K562 (cell line): ENCODE data around the gene DTHD1. TPM values are rescaled to one million over a fixed set of nuclear protein-coding genes. Genes with fewer than 3 reads are reported as not detected.

Experiments used
- ATAC-seq: fragments of 200-7000 bp; cut with Tn5 transposase; 3 replicates; pipeline ENCODE4 v1.9.1; 2020; ENCODE audit warnings: moderate library complexity
- BruUV-seq: library from RNA; stranded (reverse); fragments of 400-500 nt; replicated peaks from 2 replicates; lab custom pipeline; 2021; lab: Mats Ljungman, UMichigan
- CTCF ChIA-PET: fragments of 300-600 bp; formaldehyde crosslinking; extraction: SDS; loops from one replicate; lab custom pipeline; 2021; ENCODE audit warnings: low intra/inter-chr PET ratio; lab: Yijun Ruan, JAX
- POLR2A ChIA-PET: fragments of 300-600, 350-650 bp; sonication (Branson Sonifier 250); formaldehyde crosslinking; extraction: SDS; loops from one replicate; lab custom pipeline; 2021; ENCODE audit warnings: antibody characterized with exemption, inconsistent platforms; lab: Yijun Ruan, JAX
- DNase-seq, 4 experiments: peaks; one replicate each; pipeline versions ENCODE4 v3.0.0 to v3.0.0-alpha.2; 2011 to 2018; ENCODE audit warnings: low spot score in 3 of 4, mixed read lengths in 3 of 4; ENCODE audit errors: extremely low read depth in 1 of 4
- FAIRE-seq: peaks from 2 replicates; lab custom pipeline; 2011; peaks lifted over from hg19 to GRCh38; lab: Jason Lieb, UNC
- H2AFZ ChIP-seq: 2 replicates; pipeline ENCODE4 v1.6.0; 2011; ENCODE audit warnings: low read depth, low read length, control low read depth, inconsistent platforms
- H3K27ac ChIP-seq: fragments of 200-600 bp; 3 replicates; pipeline ENCODE4 v1.8.0; 2011; ENCODE audit warnings: low read depth, mild to moderate bottlenecking, control low read depth, inconsistent platforms, low read length, moderate library complexity, mixed read lengths; ENCODE audit errors: extremely low read depth
- H3K27me3 ChIP-seq, 2 experiments: fragments of 300-600 bp in 1 of 2; 2 replicates in 1 of 2; 3 replicates in 1 of 2; pipeline versions ENCODE4 v1.6.0 to v1.8.0; 2011; ENCODE audit warnings: inconsistent platforms in 2 of 2, low read length in 2 of 2, mild to moderate bottlenecking in 1 of 2, mixed read lengths in 1 of 2, moderate library complexity in 1 of 2; ENCODE audit not compliant: control insufficient read depth in 2 of 2, insufficient read depth in 2 of 2
- H3K36me3 ChIP-seq: fragments of 300-600 bp; 3 replicates; pipeline ENCODE4 v1.8.0; 2011; ENCODE audit warnings: mild to moderate bottlenecking, low read length, inconsistent platforms; ENCODE audit not compliant: control insufficient read depth, insufficient read depth
- H3K4me1 ChIP-seq, 2 experiments: fragments of 200-600 bp in 1 of 2; replicated peaks in 1 of 2; 2 replicates in 1 of 2; 3 replicates in 1 of 2; pipeline versions ENCODE4 v1.5.1 to v1.8.0; 2011; ENCODE audit warnings: inconsistent platforms in 2 of 2, low read length in 2 of 2, mild to moderate bottlenecking in 1 of 2, mixed read lengths in 1 of 2, moderate library complexity in 1 of 2; ENCODE audit not compliant: control insufficient read depth in 2 of 2, insufficient read depth in 2 of 2
- H3K4me2 ChIP-seq: 2 replicates; pipeline ENCODE4 v1.6.1; 2011; ENCODE audit warnings: low read length, control low read depth, inconsistent platforms, mixed read lengths; ENCODE audit not compliant: insufficient read depth
- H3K4me3 ChIP-seq: fragments of 200-600 bp; sonication (generic), shearing (Covaris generic); 2 replicates; pipeline ENCODE4 v1.5.1; 2016; ENCODE audit warnings: control low read depth, inconsistent platforms
- H3K79me2 ChIP-seq: fragments of 200-600 bp; 3 replicates; pipeline ENCODE4 v1.8.0; 2011; ENCODE audit warnings: low read length, inconsistent platforms; ENCODE audit not compliant: control insufficient read depth, insufficient read depth
- H3K9ac ChIP-seq, 2 experiments: 2 replicates each; pipeline versions ENCODE4 v1.6.0 to v1.6.1; 2011; ENCODE audit warnings: low read depth in 2 of 2, low read length in 2 of 2, control low read depth in 1 of 2, inconsistent platforms in 1 of 2, mild to moderate bottlenecking in 1 of 2, mixed read lengths in 1 of 2; ENCODE audit not compliant: insufficient read depth in 1 of 2
- H3K9me1 ChIP-seq: one replicate; pipeline ENCODE4 v1.6.0; 2011; ENCODE audit warnings: inconsistent platforms, mild to moderate bottlenecking, low read length, moderate library complexity; ENCODE audit not compliant: control insufficient read depth, insufficient read depth
- H3K9me3 ChIP-seq: replicated peaks from 2 replicates; pipeline ENCODE4 v1.5.1; 2011; ENCODE audit warnings: low read depth, low read length, inconsistent platforms; ENCODE audit not compliant: control insufficient read depth, insufficient read depth
- H4K20me1 ChIP-seq: replicated peaks from 2 replicates; pipeline ENCODE4 v1.6.1; 2011; ENCODE audit warnings: low read length, inconsistent platforms, mixed read lengths; ENCODE audit not compliant: control insufficient read depth, insufficient read depth
- ARNT ChIP-seq, 2 experiments: fragments of 450-650 bp; IDR thresholded peaks; 2 replicates each; pipeline ENCODE4 v1.6.1; 2016; ENCODE audit warnings: mild to moderate bottlenecking in 1 of 2
- BCL6 ChIP-seq: fragments of 250-450 bp; sonication (Bioruptor Pico); IDR thresholded peaks from 2 replicates; pipeline ENCODE4 v1.4.0; 2020
- CAMTA2 ChIP-seq: fragments of 250-450 bp; sonication (Bioruptor Pico); conservative IDR thresholded peaks from 2 replicates; pipeline ENCODE4 v1.5.1; 2022
- E2F4 ChIP-seq: sonication (generic); formaldehyde crosslinking; IDR thresholded peaks from 2 replicates; pipeline ENCODE4 v1.8.0; 2022; ENCODE audit warnings: mild to moderate bottlenecking, low read depth, missing genetic modification reagents
- NCOR1 ChIP-seq: fragments of 450-650 bp; IDR thresholded peaks from 2 replicates; pipeline ENCODE4 v1.6.1; 2016; ENCODE audit warnings: mild to moderate bottlenecking, moderate library complexity
- NFYB ChIP-seq: IDR thresholded peaks from 2 replicates; pipeline ENCODE4 v1.6.1; 2011; ENCODE audit warnings: mild to moderate bottlenecking, moderate library complexity; ENCODE audit not compliant: insufficient read length; ENCODE audit errors: extremely low read depth
- UBTF ChIP-seq, 2 experiments: IDR thresholded peaks; 2 replicates each; pipeline ENCODE4 v1.6.1; 2012; ENCODE audit warnings: improper control_type of control experiment in 2 of 2, low read depth in 2 of 2, low read length in 2 of 2, borderline replicate concordance in 1 of 2
- USF2 ChIP-seq: sonication (generic); formaldehyde crosslinking; IDR thresholded peaks from 2 replicates; pipeline ENCODE4 v1.5.0; 2020; ENCODE audit warnings: missing genetic modification reagents
- ZBTB9 ChIP-seq: fragments of 450-650 bp; formaldehyde crosslinking; IDR thresholded peaks from 2 replicates; pipeline ENCODE4 v1.4.0; 2020; ENCODE audit warnings: mild to moderate bottlenecking, moderate library complexity
- ZNF280A ChIP-seq: fragments of 450-650 bp; IDR thresholded peaks from 2 replicates; pipeline ENCODE4 v1.6.1; 2018; ENCODE audit warnings: mild to moderate bottlenecking, low read depth; ENCODE audit not compliant: partially characterized antibody
- ZNF354B ChIP-seq: fragments of 250-450 bp; sonication (Bioruptor Pico); IDR thresholded peaks from 2 replicates; pipeline ENCODE4 v1.4.0; 2020
- ZNF584 ChIP-seq: fragments of 200-800 bp; sonication (Bioruptor generic); IDR thresholded peaks from 2 replicates; pipeline ENCODE4 v1.6.1; 2016; ENCODE audit warnings: low read depth, mild to moderate bottlenecking, missing genetic modification characterization, missing compliant biosample characterization
- ZNF699 ChIP-seq: fragments of 250-450 bp; sonication (Bioruptor Pico); IDR thresholded peaks from 2 replicates; pipeline ENCODE4 v1.8.0; 2021; ENCODE audit warnings: mild to moderate bottlenecking, moderate library complexity; ENCODE audit not compliant: insufficient replicate concordance
- WGBS: fragments of 100-300 bp; shearing (Covaris generic); methylation state at CpG from one replicate; pipeline ENCODE4 v1.1.6; 2016; ENCODE audit warnings: low coverage, mixed read lengths; ENCODE audit not compliant: insufficient coverage; ENCODE audit errors: missing lambda C conversion rate; 5-methylcytosine and 5-hydroxymethylcytosine counted together
- in situ Hi-C: fragments of 300-500 bp; cut with MboI; formaldehyde crosslinking; loops from 4 replicates; pipeline ENCODE4 v1.15.0; 2018; ENCODE audit warnings: inconsistent platforms, mixed read lengths
- intact Hi-C: fragments of 100-400 bp; cut with micrococcal nuclease; formaldehyde crosslinking; loops from 2 replicates; pipeline ENCODE4 v1.14.2; 2022
- polyA plus RNA-seq, 8 experiments: library from polyadenylated mRNA; depleted of rRNA in 4 of 8; stranded (reverse) in 5 of 8; unstranded in 3 of 8; fragments of >200 nt; fragmentation: Nextera tagmentation in 2 of 8; fragmentation: Illumina TruSeq in 1 of 8; extraction: Ambion mirVana in 2 of 8; extraction: Trizol in 1 of 8; gene quantifications; 2 replicates each; pipeline versions ENCODE4 v1.2.1 to v1.2.3, GENCODE V29; 2011 to 2014; ENCODE audit warnings: inconsistent platforms in 1 of 8, missing spikeins in 1 of 8
- total RNA-seq, 7 experiments: library from RNA; depleted of rRNA in 6 of 7; stranded (reverse); fragments of >200 nt in 6 of 7; fragmentation: Illumina TruSeq in 2 of 7; extraction: Trizol in 2 of 7; gene quantifications; 2 replicates each; pipeline versions ENCODE4 v1.2.1 to v1.2.3, GENCODE V29; 2011 to 2021; ENCODE audit warnings: low replicate concordance in 1 of 7

DTHD1 gene
- total and polyA plus RNA-seq, 9 of the 15 experiments (the other 6 are each of a cell fraction or from before 2014, with no cell fraction given) = not detected

GRCh38 chr4:36290641-36291040, 9.2 kb downstream of the DTHD1 start (continued):
- TF ChIP-seq NCOR1 (no peak), ZNF584 (CRISPR knock-in tag) (no peak), ZBTB9 (no peak), ARNT (IDR thresholded peaks at IDR 0.05) (no peak)

- DNase-seq = no peak
- Histone ChIP-seq H3K4me1 (no peaks in the 10 kb centered on the region), H3K4me3 (no peak overlapping the region), H3K27me3 (no peaks in the 10 kb centered on the region), H3K9me1 (no peaks in the 10 kb centered on the region), H2AFZ (no peak overlapping the region), H3K4me2 (no peak overlapping the region), H3K9ac (no peak overlapping the region), H3K27ac (no peak overlapping the region), H3K36me3 (no peaks in the 10 kb centered on the region), H3K79me2 (no peaks in the 10 kb centered on the region), H3K9me3 (no peaks in the 10 kb centered on the region), H4K20me1 (no peaks in the 10 kb centered on the region)
- CTCF ChIA-PET = no interaction called here
- WGBS = 2% methylated on average over 7 of the region's 7 CpGs
- POLR2A ChIA-PET = no interaction called here
- no peak for FAIRE-seq
- intact Hi-C loops (no loop called here), in situ Hi-C loops (no loop called here)
- ATAC-seq = no peak
- BruUV-seq = no TSS peak
- no peak for TF ChIP-seq ZNF699 (CRISPR knock-in tag)
- TF ChIP-seq ZNF354B (CRISPR knock-in tag) = no peak
- no peak for TF ChIP-seq E2F4
- TF ChIP-seq NFYB = no peak
- TF ChIP-seq USF2 (CRISPR knock-in tag) = no peak
- TF ChIP-seq CAMTA2 (CRISPR knock-in tag) = no peak
- no peak for TF ChIP-seq ZNF280A
- no peak for TF ChIP-seq UBTF (IDR thresholded peaks at IDR 0.05; ENCODE audit: borderline replicate concordance in 1 of 2, low read depth in 2 of 2, low read length in 2 of 2)
- no peak for TF ChIP-seq BCL6
Observed at GRCh38 chr4:36292556-36293188, 11.3 kb downstream of the DTHD1 start.
